Upper lobe of left lung (tissue), 4 donors: ENCODE measurements around the gene IL1RAP.

Experiments used
- CTCF ChIP-seq, 6 experiments: fragments of 450-650 bp in 4 of 6; fragments of 200-600 bp in 2 of 6; sonication (generic) in 2 of 6; IDR thresholded peaks; one replicate each; pipeline ENCODE4 v1.5.1; 2016 to 2019; ENCODE audit warnings: antibody characterized with exemption in 6 of 6
- POLR2AphosphoS5 ChIP-seq, 2 donors: sonication (generic); formaldehyde crosslinking; IDR thresholded peaks; one replicate each; pipeline ENCODE4 v1.5.1; 2017; ENCODE audit warnings: antibody characterized with exemption in 2 of 2

- TF ChIP-seq CTCF (IDR thresholded peaks at IDR 0.05) (no peak), POLR2AphosphoS5 (IDR thresholded peaks at IDR 0.05) (no peak)
Measured at GRCh38 chr3:190531406-190531805, 17.5 kb downstream of the IL1RAP start.
